ENCODE data around the gene SOX6. TPM values are rescaled to one million over a fixed set of nuclear protein-coding genes. Genes with fewer than 3 reads are reported as not detected.

The SOX6 gene
- total and polyA plus RNA-seq, 2 of the 13 experiments (the other 11 are each of a cell fraction or from before 2014, with no cell fraction given), result 2.6 to 11.2 TPM

DNA sequence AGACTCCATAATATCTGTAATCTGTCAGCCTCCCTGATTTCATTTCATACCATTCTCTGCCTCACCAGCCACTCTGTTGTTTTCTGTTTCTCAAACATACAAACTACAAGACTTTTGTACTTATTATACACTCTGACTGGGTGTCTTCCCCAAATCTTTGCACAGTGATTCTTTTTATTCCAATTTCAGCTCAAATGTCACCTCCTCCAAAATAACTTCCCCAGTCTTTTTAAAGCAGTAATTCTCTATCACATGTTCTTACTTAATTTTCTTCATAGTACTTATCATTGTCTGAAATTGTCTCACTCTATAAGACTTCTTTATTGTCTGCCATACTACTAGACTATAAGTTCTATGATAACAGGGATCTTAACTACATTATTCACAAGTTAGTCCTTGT, 19.6 kb downstream of the SOX6 start (continued):
- TF ChIP-seq, protein P1, sequence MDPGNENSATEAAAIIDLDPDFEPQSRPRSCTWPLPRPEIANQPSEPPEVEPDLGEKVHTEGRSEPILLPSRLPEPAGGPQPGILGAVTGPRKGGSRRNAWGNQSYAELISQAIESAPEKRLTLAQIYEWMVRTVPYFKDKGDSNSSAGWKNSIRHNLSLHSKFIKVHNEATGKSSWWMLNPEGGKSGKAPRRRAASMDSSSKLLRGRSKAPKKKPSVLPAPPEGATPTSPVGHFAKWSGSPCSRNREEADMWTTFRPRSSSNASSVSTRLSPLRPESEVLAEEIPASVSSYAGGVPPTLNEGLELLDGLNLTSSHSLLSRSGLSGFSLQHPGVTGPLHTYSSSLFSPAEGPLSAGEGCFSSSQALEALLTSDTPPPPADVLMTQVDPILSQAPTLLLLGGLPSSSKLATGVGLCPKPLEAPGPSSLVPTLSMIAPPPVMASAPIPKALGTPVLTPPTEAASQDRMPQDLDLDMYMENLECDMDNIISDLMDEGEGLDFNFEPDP (CRISPR knock-in tag; conservative IDR thresholded peaks at IDR 0.05), result no peak

DNA sequence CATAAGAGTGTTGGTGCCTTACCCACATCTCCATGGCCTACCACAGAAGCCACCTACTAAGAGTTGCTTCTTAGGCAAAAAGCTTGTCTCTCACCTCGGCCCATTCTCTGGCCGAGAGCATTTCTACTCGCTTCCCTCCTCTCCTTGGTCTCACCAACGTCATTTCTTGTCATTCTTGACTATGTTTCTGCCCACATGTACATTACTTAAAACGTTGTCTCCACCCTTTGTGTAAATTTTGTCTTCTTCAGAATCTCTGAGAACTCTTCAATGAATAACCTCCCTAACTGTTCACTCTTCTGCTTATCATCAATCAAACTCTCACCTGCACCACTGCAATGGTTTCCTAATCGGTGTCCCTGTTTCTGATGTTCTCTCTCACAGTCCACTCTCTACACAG, 20.1 kb downstream of the SOX6 start:
- in situ Hi-C loops (cut with HindIII; ENCODE audit: extremely low pct_ligation_motif_present, low pct_unique_long_range_greater_than_20kb) (no loop called here), intact Hi-C loops (cut with micrococcal nuclease; ENCODE audit: unreplicated experiment) (no loop called here)
- Histone ChIP-seq H4K20me1 (ENCODE audit: insufficient read depth, low read length) (no peaks in the 10 kb centered on the region), H3K9ac (ENCODE audit: insufficient read depth, low read depth, low read length) (no peak overlapping the region), H3K4me2 (ENCODE audit: low read depth, low read length) (no peak overlapping the region), H3K27me3 (ENCODE audit: control insufficient read depth in 1 of 2, insufficient read depth in 2 of 2, low read length in 2 of 2) (no peaks in the 10 kb centered on the region), H2AFZ (ENCODE audit: low read length) (no peak overlapping the region), H3K27ac (ENCODE audit: extremely low read length, insufficient read depth, low read length) (no peak overlapping the region), H3K79me2 (ENCODE audit: insufficient read depth, low read length) (no peaks in the 10 kb centered on the region), H3K36me3 (replicated peaks in 1 of 2; ENCODE audit: control insufficient read depth in 1 of 2, insufficient read depth in 2 of 2, low read length in 2 of 2) (no peaks in the 10 kb centered on the region), H3K9me3 (ENCODE audit: low read length) (no peaks in the 10 kb centered on the region), H3K4me1 (ENCODE audit: insufficient read depth, low read length) (peaks cover 20% of the 10 kb centered on the region), H3K4me3 (replicated peaks in 1 of 3; ENCODE audit: insufficient read depth in 1 of 3, low read depth in 2 of 3, low read length in 3 of 3) (no peak overlapping the region)
- 21% methylated on average over 6 of the region's 6 CpGs for WGBS (ENCODE audit: low lambda C conversion rate)
- TF ChIP-seq, protein P2, sequence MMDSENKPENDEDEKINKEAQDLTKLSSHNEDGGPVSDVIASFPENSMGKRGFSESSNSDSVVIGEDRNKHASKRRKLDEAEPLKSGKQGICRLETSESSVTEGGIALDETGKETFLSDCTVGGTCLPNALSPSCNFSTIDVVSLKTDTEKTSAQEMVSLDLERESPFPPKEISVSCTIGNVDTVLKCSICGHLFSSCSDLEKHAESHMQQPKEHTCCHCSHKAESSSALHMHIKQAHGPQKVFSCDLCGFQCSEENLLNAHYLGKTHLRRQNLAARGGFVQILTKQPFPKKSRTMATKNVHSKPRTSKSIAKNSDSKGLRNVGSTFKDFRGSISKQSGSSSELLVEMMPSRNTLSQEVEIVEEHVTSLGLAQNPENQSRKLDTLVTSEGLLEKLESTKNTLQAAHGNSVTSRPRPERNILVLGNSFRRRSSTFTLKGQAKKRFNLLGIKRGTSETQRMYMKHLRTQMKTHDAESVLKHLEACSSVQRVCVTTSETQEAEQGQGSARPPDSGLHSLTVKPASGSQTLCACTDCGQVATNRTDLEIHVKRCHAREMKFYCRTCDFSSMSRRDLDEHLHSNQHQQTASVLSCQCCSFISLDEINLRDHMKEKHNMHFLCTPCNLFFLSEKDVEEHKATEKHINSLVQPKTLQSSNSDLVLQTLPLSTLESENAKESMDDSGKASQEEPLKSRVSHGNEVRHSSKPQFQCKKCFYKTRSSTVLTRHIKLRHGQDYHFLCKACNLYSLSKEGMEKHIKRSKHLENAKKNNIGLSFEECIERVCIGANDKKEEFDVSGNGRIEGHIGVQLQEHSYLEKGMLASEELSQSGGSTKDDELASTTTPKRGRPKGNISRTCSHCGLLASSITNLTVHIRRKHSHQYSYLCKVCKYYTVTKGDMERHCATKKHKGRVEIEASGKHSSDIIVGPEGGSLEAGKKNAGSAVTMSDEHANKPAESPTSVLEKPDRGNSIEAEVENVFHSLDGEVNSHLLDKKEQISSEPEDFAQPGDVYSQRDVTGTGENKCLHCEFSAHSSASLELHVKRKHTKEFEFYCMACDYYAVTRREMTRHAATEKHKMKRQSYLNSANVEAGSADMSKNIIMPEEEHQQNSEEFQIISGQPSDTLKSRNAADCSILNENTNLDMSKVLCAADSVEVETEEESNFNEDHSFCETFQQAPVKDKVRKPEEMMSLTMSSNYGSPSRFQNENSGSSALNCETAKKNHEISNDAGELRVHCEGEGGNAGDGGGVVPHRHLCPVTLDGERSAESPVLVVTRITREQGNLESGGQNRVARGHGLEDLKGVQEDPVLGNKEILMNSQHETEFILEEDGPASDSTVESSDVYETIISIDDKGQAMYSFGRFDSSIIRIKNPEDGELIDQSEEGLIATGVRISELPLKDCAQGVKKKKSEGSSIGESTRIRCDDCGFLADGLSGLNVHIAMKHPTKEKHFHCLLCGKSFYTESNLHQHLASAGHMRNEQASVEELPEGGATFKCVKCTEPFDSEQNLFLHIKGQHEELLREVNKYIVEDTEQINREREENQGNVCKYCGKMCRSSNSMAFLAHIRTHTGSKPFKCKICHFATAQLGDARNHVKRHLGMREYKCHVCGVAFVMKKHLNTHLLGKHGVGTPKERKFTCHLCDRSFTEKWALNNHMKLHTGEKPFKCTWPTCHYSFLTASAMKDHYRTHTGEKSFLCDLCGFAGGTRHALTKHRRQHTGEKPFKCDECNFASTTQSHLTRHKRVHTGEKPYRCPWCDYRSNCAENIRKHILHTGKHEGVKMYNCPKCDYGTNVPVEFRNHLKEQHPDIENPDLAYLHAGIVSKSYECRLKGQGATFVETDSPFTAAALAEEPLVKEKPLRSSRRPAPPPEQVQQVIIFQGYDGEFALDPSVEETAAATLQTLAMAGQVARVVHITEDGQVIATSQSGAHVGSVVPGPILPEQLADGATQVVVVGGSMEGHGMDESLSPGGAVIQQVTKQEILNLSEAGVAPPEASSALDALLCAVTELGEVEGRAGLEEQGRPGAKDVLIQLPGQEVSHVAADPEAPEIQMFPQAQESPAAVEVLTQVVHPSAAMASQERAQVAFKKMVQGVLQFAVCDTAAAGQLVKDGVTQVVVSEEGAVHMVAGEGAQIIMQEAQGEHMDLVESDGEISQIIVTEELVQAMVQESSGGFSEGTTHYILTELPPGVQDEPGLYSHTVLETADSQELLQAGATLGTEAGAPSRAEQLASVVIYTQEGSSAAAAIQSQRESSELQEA (CRISPR knock-in tag; IDR thresholded peaks at IDR 0.05; ENCODE audit: not compliant biosample characterization), result no peak
- TF ChIP-seq ZNF83 (CRISPR knock-in tag; IDR thresholded peaks at IDR 0.05; ENCODE audit: borderline replicate concordance), result no peak
- TF ChIP-seq SALL1 (CRISPR knock-in tag; IDR thresholded peaks at IDR 0.05), result no peak
- TF ChIP-seq, protein P3, sequence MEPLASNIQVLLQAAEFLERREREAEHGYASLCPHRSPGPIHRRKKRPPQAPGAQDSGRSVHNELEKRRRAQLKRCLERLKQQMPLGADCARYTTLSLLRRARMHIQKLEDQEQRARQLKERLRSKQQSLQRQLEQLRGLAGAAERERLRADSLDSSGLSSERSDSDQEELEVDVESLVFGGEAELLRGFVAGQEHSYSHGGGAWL (CRISPR knock-in tag; IDR thresholded peaks at IDR 0.05), result no peak
- no peak for TF ChIP-seq KDM6A (CRISPR knock-in tag; IDR thresholded peaks at IDR 0.05; ENCODE audit: low read depth)
- no peak for TF ChIP-seq ZNF333 (CRISPR knock-in tag; IDR thresholded peaks at IDR 0.05; ENCODE audit: borderline replicate concordance)
- BruUV-seq (replicated peaks), result no TSS peak
- CTCF ChIA-PET (ENCODE audit: low intra/inter-chr PET ratio, low total read pairs), result no interaction called here
- DNase-seq (ENCODE audit: low spot score) (no peak), ATAC-seq (no peak), FAIRE-seq (no peak)
- POLR2A ChIA-PET, result no interaction called here
